Stomach (tissue), 9 donors: ENCODE data around the gene EIF3L. TPM values are rescaled to one million over a fixed set of nuclear protein-coding genes. Genes with fewer than 3 reads are reported as not detected.

Source experiments
- DNase-seq, 2 donors: peaks; one replicate each; pipeline versions ENCODE4 v3.0.0 to v3.0.0-alpha.2; 2013 to 2019
- H3K27ac ChIP-seq, 5 donors: fragments of 200-600 bp in 4 of 5; sonication (generic) in 4 of 5; one replicate each; pipeline ENCODE4 v1.5.1; 2013 to 2019; ENCODE audit warnings: mild to moderate bottlenecking in 1 of 5, moderate library complexity in 1 of 5
- H3K27me3 ChIP-seq, 3 donors: fragments of 200-600 bp; sonication (generic); one replicate each; pipeline ENCODE4 v1.5.1; 2017 to 2019; ENCODE audit warnings: mixed run types in 1 of 3
- H3K36me3 ChIP-seq, 4 donors: fragments of 200-600 bp; sonication (generic); 1 replicate in 3 of 4; 2 replicates in 1 of 4; pipeline ENCODE4 v1.5.1; 2016 to 2019
- H3K4me1 ChIP-seq, 4 donors: fragments of 200-600 bp; sonication (generic); one replicate each; pipeline ENCODE4 v1.5.1; 2016 to 2019
- H3K4me3 ChIP-seq, 4 donors: fragments of 200-600 bp; sonication (generic) in 3 of 4; one replicate each; pipeline ENCODE4 v1.5.1; 2016 to 2019; ENCODE audit warnings: mild to moderate bottlenecking in 1 of 4
- H3K9me3 ChIP-seq, 4 donors: fragments of 200-600 bp; sonication (generic); one replicate each; pipeline ENCODE4 v1.5.1; 2016 to 2019
- EP300 ChIP-seq: sonication (generic); formaldehyde crosslinking; IDR thresholded peaks from one replicate; pipeline ENCODE4 v1.6.1; 2017; ENCODE audit warnings: antibody characterized with exemption
- POLR2A ChIP-seq, 4 donors: fragments of 450-650 bp; IDR thresholded peaks; one replicate each; pipeline ENCODE4 v1.6.1; 2016; ENCODE audit warnings: antibody characterized with exemption in 4 of 4, control low read depth in 2 of 4, mild to moderate bottlenecking in 1 of 4, moderate library complexity in 1 of 4
- POLR2AphosphoS5 ChIP-seq, 3 donors: sonication (generic); formaldehyde crosslinking; IDR thresholded peaks; one replicate each; pipeline ENCODE4 v1.6.1; 2016; ENCODE audit warnings: antibody characterized with exemption in 3 of 3
- WGBS, 5 donors: extraction: QIAGEN DNeasy Blood & Tissue Kit in 3 of 5; methylation state at CpG; one replicate each; pipeline versions ENCODE4 v1.1.5 to v1.1.7; 2013 to 2018; 5-methylcytosine and 5-hydroxymethylcytosine counted together
- intact Hi-C: fragments of 100-400 bp; cut with DNase I; formaldehyde crosslinking; loops from one replicate; pipeline ENCODE4 v1.15.1; 2023; ENCODE audit warnings: low total_unique reads
- polyA plus RNA-seq, 3 donors: library from polyadenylated mRNA; stranded (reverse); fragments of 200-250 nt; gene quantifications; one replicate each; pipeline ENCODE4 v1.2.3, GENCODE V29; 2013
- total RNA-seq, 5 donors: library from RNA; depleted of rRNA; stranded (reverse); fragments of >200 nt; gene quantifications; one replicate each; pipeline versions ENCODE4 v1.1.0 to v1.2.3, GENCODE V29; 2014 to 2016
- TF ChIP-seq, protein P1 (sequence below), 7 experiments: fragments of 450-650 bp in 4 of 7; fragments of 200-600 bp in 3 of 7; sonication (generic) in 3 of 7; IDR thresholded peaks; one replicate each; pipeline ENCODE4 v1.5.1; 2016 to 2019; ENCODE audit warnings: antibody characterized with exemption in 7 of 7, control low read depth in 2 of 7, mild to moderate bottlenecking in 1 of 7
- donor health status: healthy with polysubstance abuse.
- donor health status: Bipolar disorder and iron deficiency.
- donor health status: healthy.

EIF3L gene
- total and polyA plus RNA-seq, 8 donors: 254 to 657 (median 381) TPM

DNA sequence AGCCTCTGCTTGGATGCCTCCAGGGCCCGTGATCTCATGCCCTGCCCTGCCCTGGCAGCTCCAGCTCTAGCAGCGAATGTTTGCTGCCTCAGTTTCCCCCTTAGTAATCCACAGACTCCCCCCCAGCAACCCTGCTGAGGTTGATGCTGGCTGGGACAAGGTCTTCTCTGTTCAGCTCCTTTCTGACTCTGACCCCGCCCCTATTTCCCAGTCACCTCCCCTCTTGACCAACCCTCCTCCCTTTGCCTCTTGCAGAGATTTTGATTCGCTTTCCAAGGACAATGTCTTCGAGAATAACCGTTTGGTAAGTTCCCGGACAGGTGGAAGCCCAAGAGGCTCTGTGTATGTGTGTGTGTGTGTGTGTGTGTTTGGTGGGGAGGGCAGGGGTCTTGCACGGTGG is 62.5 kb downstream of the EIF3L start:
- Histone ChIP-seq H3K9me3 (no peaks in the 10 kb centered on the region), H3K4me3 (no peak overlapping the region), H3K27ac (peak overlapping the region in 4 of 5 donors; percentile 58 to 96 (median 83)), H3K4me1 (peaks cover 16 to 64% (median 49%) of the 10 kb centered on the region in 4 donors), H3K27me3 (no peaks in the 10 kb centered on the region), H3K36me3 (peaks cover 25 to 49% (median 48%) of the 10 kb centered on the region in 4 donors)
- TF ChIP-seq EP300 (no peak), POLR2A (IDR thresholded peaks at IDR 0.05) (no peak), POLR2AphosphoS5 (IDR thresholded peaks at IDR 0.05) (no peak)
- TF ChIP-seq, protein P1, sequence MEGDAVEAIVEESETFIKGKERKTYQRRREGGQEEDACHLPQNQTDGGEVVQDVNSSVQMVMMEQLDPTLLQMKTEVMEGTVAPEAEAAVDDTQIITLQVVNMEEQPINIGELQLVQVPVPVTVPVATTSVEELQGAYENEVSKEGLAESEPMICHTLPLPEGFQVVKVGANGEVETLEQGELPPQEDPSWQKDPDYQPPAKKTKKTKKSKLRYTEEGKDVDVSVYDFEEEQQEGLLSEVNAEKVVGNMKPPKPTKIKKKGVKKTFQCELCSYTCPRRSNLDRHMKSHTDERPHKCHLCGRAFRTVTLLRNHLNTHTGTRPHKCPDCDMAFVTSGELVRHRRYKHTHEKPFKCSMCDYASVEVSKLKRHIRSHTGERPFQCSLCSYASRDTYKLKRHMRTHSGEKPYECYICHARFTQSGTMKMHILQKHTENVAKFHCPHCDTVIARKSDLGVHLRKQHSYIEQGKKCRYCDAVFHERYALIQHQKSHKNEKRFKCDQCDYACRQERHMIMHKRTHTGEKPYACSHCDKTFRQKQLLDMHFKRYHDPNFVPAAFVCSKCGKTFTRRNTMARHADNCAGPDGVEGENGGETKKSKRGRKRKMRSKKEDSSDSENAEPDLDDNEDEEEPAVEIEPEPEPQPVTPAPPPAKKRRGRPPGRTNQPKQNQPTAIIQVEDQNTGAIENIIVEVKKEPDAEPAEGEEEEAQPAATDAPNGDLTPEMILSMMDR (IDR thresholded peaks at IDR 0.05): no peak
- no peak for DNase-seq
- intact Hi-C loops: no loop called here
- 65 to 76% (median 69%) methylated on average over 7 to 8 of the region's 8 CpGs for WGBS, 5 donors

DNA sequence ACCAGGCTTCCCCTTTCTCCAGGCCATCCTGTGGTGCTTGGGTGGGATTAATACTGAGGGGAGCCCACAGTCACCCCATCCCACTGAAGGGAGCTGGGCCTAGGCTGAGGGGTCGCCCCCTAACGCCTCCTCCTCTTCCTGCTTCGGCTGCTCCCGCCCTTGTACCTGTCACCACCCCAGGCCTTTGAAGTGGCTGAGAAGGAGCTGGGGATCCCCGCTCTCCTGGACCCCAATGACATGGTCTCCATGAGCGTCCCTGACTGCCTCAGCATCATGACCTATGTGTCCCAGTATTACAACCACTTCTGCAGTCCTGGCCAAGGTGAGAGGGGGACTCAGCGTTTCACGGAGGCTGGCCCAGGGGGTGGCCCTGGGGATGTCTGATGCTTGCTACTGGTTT is 63.0 kb downstream of the EIF3L start:
- Histone ChIP-seq H3K27ac (peak overlapping the region in 2 of 5 donors; percentile 93 to 96), H3K4me1 (peaks cover 13 to 60% (median 44%) of the 10 kb centered on the region in 4 donors), H3K4me3 (no peak overlapping the region), H3K27me3 (no peaks in the 10 kb centered on the region), H3K36me3 (peaks cover 27 to 54% (median 53%) of the 10 kb centered on the region in 4 donors), H3K9me3 (no peaks in the 10 kb centered on the region)
- TF ChIP-seq POLR2A (IDR thresholded peaks at IDR 0.05) (no peak), EP300 (no peak)
- TF ChIP-seq, protein P1 (IDR thresholded peaks at IDR 0.05): no peak
- intact Hi-C loops: no loop called here
- 80 to 94% (median 86%) methylated on average over 8 of the region's 8 CpGs for WGBS, 5 donors
- DNase-seq: no peak

DNA sequence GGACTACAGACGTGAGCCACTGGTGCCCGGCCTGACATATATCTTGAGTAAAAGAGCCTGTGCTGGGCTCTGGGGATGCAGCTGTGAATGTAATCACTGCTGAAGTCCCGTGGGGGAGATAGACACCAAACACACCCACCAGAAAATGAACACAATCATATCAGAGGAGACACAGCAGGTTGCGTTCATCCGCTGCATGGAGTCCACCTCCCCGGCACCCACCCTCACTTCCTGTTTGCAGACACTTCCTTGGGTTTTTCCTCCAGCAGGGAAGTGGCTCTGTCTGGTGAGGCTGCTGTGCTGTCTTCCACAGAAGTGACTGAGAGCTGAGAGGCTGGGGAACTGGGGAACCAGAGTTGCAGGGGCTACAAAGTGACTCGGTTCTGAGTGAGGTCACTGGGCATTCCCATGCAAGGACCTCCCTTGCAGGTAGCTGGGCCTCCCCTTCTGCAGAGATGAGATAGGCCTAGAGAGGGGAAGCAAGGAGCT is 64.1 kb downstream of the EIF3L start:
- Histone ChIP-seq H3K9me3 (no peaks in the 10 kb centered on the region), H3K4me3 (no peak overlapping the region), H3K36me3 (peaks cover 38 to 65% (median 64%) of the 10 kb centered on the region in 4 donors), H3K27me3 (no peaks in the 10 kb centered on the region), H3K27ac (no peak overlapping the region), H3K4me1 (peaks cover 9 to 49% (median 33%) of the 10 kb centered on the region in 4 donors)
- no peak for TF ChIP-seq POLR2AphosphoS5 (IDR thresholded peaks at IDR 0.05)
- TF ChIP-seq, protein P1 (IDR thresholded peaks at IDR 0.05): no peak
- no peak for TF ChIP-seq POLR2A (IDR thresholded peaks at IDR 0.05)
- no peak for TF ChIP-seq EP300
- 71 to 81% (median 76%) methylated on average over 7 of the region's 7 CpGs for WGBS, 5 donors
- intact Hi-C loops: no loop called here
- no peak for DNase-seq

DNA sequence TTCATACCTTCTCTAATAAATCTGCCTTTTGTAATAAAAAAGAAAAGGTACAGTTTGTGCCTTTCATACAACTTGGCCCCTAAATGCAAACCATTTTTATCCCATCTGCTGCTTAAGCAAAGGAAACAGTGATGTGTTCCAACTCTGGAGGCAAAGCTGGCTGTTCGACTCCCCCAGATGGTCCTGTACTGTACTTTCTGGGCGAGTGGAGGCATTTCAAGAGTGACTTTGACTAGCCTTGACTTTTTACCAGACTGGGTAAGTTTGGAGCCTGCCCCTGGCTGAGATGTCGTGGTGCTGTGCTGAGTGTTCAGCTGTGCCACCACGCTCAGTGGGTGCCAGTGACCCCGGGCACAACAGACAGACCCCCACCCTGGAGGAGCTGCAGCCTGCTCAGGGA is 67.1 kb downstream of the EIF3L start:
- Histone ChIP-seq H3K4me1 (peaks cover 0 to 24% (median 16%) of the 10 kb centered on the region in 4 donors), H3K27ac (no peak overlapping the region), H3K36me3 (peaks cover 49 to 96% (median 94%) of the 10 kb centered on the region in 4 donors), H3K27me3 (no peaks in the 10 kb centered on the region), H3K9me3 (no peaks in the 10 kb centered on the region), H3K4me3 (no peak overlapping the region)
- intact Hi-C loops: no loop called here
- WGBS, 5 donors: 84 to 94% (median 91%) methylated on average over 5 of the region's 5 CpGs
- TF ChIP-seq POLR2AphosphoS5 (IDR thresholded peaks at IDR 0.05) (no peak), POLR2A (IDR thresholded peaks at IDR 0.05) (no peak), EP300 (no peak)
- TF ChIP-seq, protein P1 (IDR thresholded peaks at IDR 0.05): no peak
- no peak for DNase-seq
